H1 (cell line): Measurements from ENCODE around the gene IFNG-AS1. TPM values are rescaled to one million over a fixed set of nuclear protein-coding genes. Genes with fewer than 3 reads are reported as not detected.

Experiments used
- CTCF ChIA-PET: fragments of 300-600 bp; sonication (Branson Sonifier 250); formaldehyde crosslinking; loops from one replicate; lab custom pipeline; 2021; ENCODE audit not compliant: partially characterized antibody; lab: Charles Lee
- POLR2A ChIA-PET: fragments of 300-600 bp; sonication (Branson Sonifier 250); formaldehyde crosslinking; loops from one replicate; lab custom pipeline; 2021; ENCODE audit warnings: inconsistent platforms; ENCODE audit not compliant: partially characterized antibody; lab: Charles Lee
- DNase-seq, 2 experiments: peaks; one replicate each; pipeline versions ENCODE4 v3.0.0 to v3.0.0-alpha.2; 2010 to 2022; ENCODE audit warnings: low spot score in 2 of 2, low read depth in 1 of 2, mixed read lengths in 1 of 2
- FAIRE-seq: peaks from 2 replicates; lab custom pipeline; 2011; peaks lifted over from hg19 to GRCh38; lab: Jason Lieb, UNC
- H2AFZ ChIP-seq: 2 replicates; pipeline ENCODE4 v1.8.1; 2012; ENCODE audit warnings: low read length, inconsistent platforms
- H2AK5ac ChIP-seq: 2 replicates; pipeline ENCODE4 v1.6.1; 2013; ENCODE audit warnings: low read depth, low read length
- H2BK120ac ChIP-seq: replicated peaks from 2 replicates; pipeline ENCODE3; 2013; ENCODE audit warnings: low read depth, low read length, inconsistent platforms
- H2BK12ac ChIP-seq: 2 replicates; pipeline ENCODE4 v1.6.1; 2013; ENCODE audit warnings: low read depth, low read length
- H2BK15ac ChIP-seq: 2 replicates; pipeline ENCODE4 v1.6.1; 2013; ENCODE audit warnings: low read length
- H2BK20ac ChIP-seq: 2 replicates; pipeline ENCODE4 v1.6.1; 2013; ENCODE audit warnings: low read length
- H2BK5ac ChIP-seq: 2 replicates; pipeline ENCODE4 v1.6.1; 2013; ENCODE audit warnings: low read depth, low read length
- H3K14ac ChIP-seq: 2 replicates; pipeline ENCODE4 v1.6.1; 2013; ENCODE audit warnings: inconsistent platforms; ENCODE audit not compliant: insufficient read length
- H3K18ac ChIP-seq: 2 replicates; pipeline ENCODE4 v1.6.1; 2013; ENCODE audit warnings: low read length; ENCODE audit errors: extremely low read depth
- H3K23ac ChIP-seq: 2 replicates; pipeline ENCODE4 v1.6.1; 2013; ENCODE audit warnings: inconsistent platforms; ENCODE audit not compliant: insufficient read length
- H3K23me2 ChIP-seq: 2 replicates; pipeline ENCODE4 v1.6.1; 2013; ENCODE audit warnings: low read depth, low read length
- H3K27ac ChIP-seq: 2 replicates; pipeline ENCODE4 v1.6.1; 2011; ENCODE audit warnings: low read depth, low read length, inconsistent platforms
- H3K27me3 ChIP-seq, 4 experiments: replicated peaks in 1 of 4; 1 replicate in 1 of 4; 2 replicates in 3 of 4; pipeline versions ENCODE4 v1.6.1 to v1.8.1; 2011 to 2013; ENCODE audit warnings: low read length in 3 of 4, mild to moderate bottlenecking in 3 of 4, inconsistent platforms in 2 of 4, mixed read lengths in 2 of 4, moderate library complexity in 1 of 4; ENCODE audit not compliant: control insufficient read depth in 3 of 4, insufficient read depth in 3 of 4; ENCODE audit errors: extremely low read depth in 1 of 4
- H3K36me3 ChIP-seq, 4 experiments: 2 replicates each; pipeline versions ENCODE4 v1.6.1 to v1.8.1; 2011 to 2013; ENCODE audit warnings: mild to moderate bottlenecking in 4 of 4, low read length in 3 of 4, moderate library complexity in 2 of 4, control low read depth in 1 of 4, inconsistent platforms in 1 of 4; ENCODE audit not compliant: insufficient read depth in 4 of 4, control insufficient read depth in 2 of 4
- H3K4ac ChIP-seq: replicated peaks from 2 replicates; pipeline ENCODE3; 2013; ENCODE audit warnings: low read length, low read depth, mixed read lengths, inconsistent platforms; ENCODE audit not compliant: insufficient read length
- H3K4me1 ChIP-seq, 4 experiments: replicated peaks in 1 of 4; 1 replicate in 1 of 4; 2 replicates in 3 of 4; pipeline versions ENCODE4 v1.6.1 to v1.8.1; 2011 to 2013; ENCODE audit warnings: low read length in 3 of 4, inconsistent platforms in 2 of 4, mixed read lengths in 1 of 4; ENCODE audit not compliant: insufficient read depth in 4 of 4, control insufficient read depth in 3 of 4
- H3K4me2 ChIP-seq, 2 experiments: 2 replicates each; pipeline versions ENCODE4 v1.6.1 to v1.8.1; 2011 to 2013; ENCODE audit warnings: low read depth in 2 of 2, low read length in 2 of 2, control low read depth in 1 of 2, inconsistent platforms in 1 of 2, mild to moderate bottlenecking in 1 of 2; ENCODE audit not compliant: insufficient read depth in 1 of 2
- H3K4me3 ChIP-seq, 4 experiments: fragments of 200-600, 300-600 bp in 1 of 4; sonication (generic), shearing (Covaris generic), sonication (Bioruptor Twin) in 1 of 4; 2 replicates each; pipeline versions ENCODE4 v1.5.1 to v1.8.1; 2011 to 2016; ENCODE audit warnings: low read length in 4 of 4, low read depth in 3 of 4, control low read depth in 2 of 4, inconsistent platforms in 2 of 4, mild to moderate bottlenecking in 2 of 4, mixed read lengths in 1 of 4, moderate library complexity in 1 of 4; ENCODE audit not compliant: insufficient read depth in 2 of 4; ENCODE audit errors: extremely low read depth in 1 of 4
- H3K56ac ChIP-seq: replicated peaks from 2 replicates; pipeline ENCODE3; 2013; ENCODE audit warnings: low read depth, mild to moderate bottlenecking, mixed read lengths, low read length, inconsistent platforms; ENCODE audit not compliant: insufficient read length
- H3K79me1 ChIP-seq: 2 replicates; pipeline ENCODE4 v1.6.1; 2013; ENCODE audit warnings: low read depth, low read length, control low read depth
- H3K79me2 ChIP-seq, 2 experiments: 2 replicates each; pipeline versions ENCODE4 v1.6.1 to v1.8.1; 2012 to 2013; ENCODE audit warnings: low read length in 2 of 2, mild to moderate bottlenecking in 2 of 2, inconsistent platforms in 1 of 2; ENCODE audit not compliant: insufficient read depth in 2 of 2, control insufficient read depth in 1 of 2
- H3K9ac ChIP-seq, 4 experiments: replicated peaks in 1 of 4; 1 replicate in 1 of 4; 2 replicates in 3 of 4; pipeline versions ENCODE4 v1.6.1 to v1.8.1; 2011 to 2013; ENCODE audit warnings: low read depth in 3 of 4, low read length in 3 of 4, control low read depth in 2 of 4, mild to moderate bottlenecking in 2 of 4, moderate library complexity in 2 of 4, inconsistent platforms in 1 of 4; ENCODE audit errors: extremely low read depth in 1 of 4
- H3K9me3 ChIP-seq, 2 experiments: 2 replicates each; pipeline versions ENCODE4 v1.6.1 to v1.8.1; 2012 to 2013; ENCODE audit warnings: mild to moderate bottlenecking in 2 of 2, moderate library complexity in 2 of 2, control low read depth in 1 of 2, inconsistent platforms in 1 of 2, low read depth in 1 of 2, low read length in 1 of 2, mixed read lengths in 1 of 2; ENCODE audit not compliant: insufficient read depth in 2 of 2
- H4K20me1 ChIP-seq, 2 experiments: replicated peaks in 1 of 2; 2 replicates each; pipeline versions ENCODE3 to v1.8.1; 2011 to 2013; ENCODE audit warnings: inconsistent platforms in 2 of 2, low read length in 2 of 2, mild to moderate bottlenecking in 1 of 2; ENCODE audit not compliant: insufficient read depth in 2 of 2, control insufficient read depth in 1 of 2
- H4K5ac ChIP-seq: 2 replicates; pipeline ENCODE4 v1.6.1; 2013; ENCODE audit warnings: low read length, low read depth, mixed read lengths, inconsistent platforms; ENCODE audit not compliant: insufficient read length
- H4K8ac ChIP-seq: 2 replicates; pipeline ENCODE4 v1.8.0; 2013; ENCODE audit warnings: mild to moderate bottlenecking, moderate library complexity, low read length, inconsistent platforms; ENCODE audit not compliant: insufficient read depth; ENCODE audit errors: extremely low read depth
- H4K91ac ChIP-seq: replicated peaks from 2 replicates; pipeline ENCODE3; 2013; ENCODE audit warnings: low read length, mixed read lengths, inconsistent platforms; ENCODE audit not compliant: insufficient read length
- CBX5 ChIP-seq: fragments of 300-800, 300-1000 bp; sonication (generic); IDR thresholded peaks from 2 replicates; pipeline ENCODE4 v1.7.1; 2016; ENCODE audit warnings: antibody characterized with exemption, low read length, low read depth
- CHD1 ChIP-seq: IDR thresholded peaks from 2 replicates; pipeline ENCODE4 v1.6.1; 2012; ENCODE audit warnings: low read depth, low read length, improper control_type of control experiment
- CHD2 ChIP-seq: IDR thresholded peaks from 2 replicates; pipeline ENCODE4 v1.6.1; 2012; ENCODE audit warnings: low read length, improper control_type of control experiment
- CREB1 ChIP-seq: IDR thresholded peaks from 2 replicates; pipeline ENCODE4 v1.6.1; 2012; ENCODE audit warnings: inconsistent platforms
- CTBP2 ChIP-seq: IDR thresholded peaks from 2 replicates; pipeline ENCODE4 v1.7.0; 2011; ENCODE audit warnings: borderline replicate concordance, mild to moderate bottlenecking, moderate library complexity, mixed read lengths, low read length; ENCODE audit not compliant: insufficient read depth, insufficient read length
- GABPA ChIP-seq: IDR thresholded peaks from 2 replicates; pipeline ENCODE4 v1.6.1; 2011; ENCODE audit warnings: mild to moderate bottlenecking, low read length, moderate library complexity, borderline replicate concordance; ENCODE audit not compliant: insufficient read depth
- KDM4A ChIP-seq: IDR thresholded peaks from one replicate; pipeline ENCODE4 v1.7.1; 2012; ENCODE audit warnings: low read depth, mild to moderate bottlenecking, moderate library complexity, low read length, inconsistent platforms; ENCODE audit not compliant: severe bottlenecking
- KDM5A ChIP-seq: fragments of 200-600 bp; IDR thresholded peaks from 2 replicates; pipeline ENCODE4 v1.7.1; 2012; ENCODE audit warnings: mild to moderate bottlenecking, low read length, inconsistent platforms, mixed read lengths
- MAFK ChIP-seq: IDR thresholded peaks from 2 replicates; pipeline ENCODE4 v1.6.1; 2012; ENCODE audit warnings: low read depth, mild to moderate bottlenecking, improper control_type of control experiment, low read length
- RNF2 ChIP-seq: fragments of 200-900, 300-1000 bp; sonication (generic); IDR thresholded peaks from 2 replicates; pipeline ENCODE4 v1.7.1; 2016; ENCODE audit warnings: borderline replicate concordance, low read depth, mild to moderate bottlenecking, antibody characterized with exemption, low read length; ENCODE audit not compliant: poor library complexity, severe bottlenecking; ENCODE audit errors: missing control alignments
- SP4 ChIP-seq: IDR thresholded peaks from 2 replicates; pipeline ENCODE4 v1.6.1; 2012; ENCODE audit warnings: low read length, inconsistent platforms
- TCF12 ChIP-seq: IDR thresholded peaks from 2 replicates; pipeline ENCODE4 v1.6.1; 2011; ENCODE audit warnings: low read depth, mild to moderate bottlenecking, low read length
- YY1 ChIP-seq: IDR thresholded peaks from 2 replicates; pipeline ENCODE4 v1.6.1; 2011; ENCODE audit warnings: low read depth, mild to moderate bottlenecking, low read length
- ZNF274 ChIP-seq: IDR thresholded peaks from 2 replicates; pipeline ENCODE4 v1.7.0; 2012; ENCODE audit warnings: low read length, borderline replicate concordance; ENCODE audit errors: extremely low read depth
- WGBS, 2 experiments: shearing (Covaris generic) in 1 of 2; methylation state at CpG; one replicate each; pipeline versions ENCODE4 v1.1.6 to v1.1.7; 2013 to 2015; ENCODE audit warnings: low lambda C conversion rate in 2 of 2, mixed read lengths in 2 of 2, inconsistent platforms in 1 of 2, low coverage in 1 of 2, missing lambda C conversion rate in 1 of 2; ENCODE audit not compliant: insufficient replicate concordance in 2 of 2, insufficient coverage in 1 of 2, insufficient read length in 1 of 2; ENCODE audit errors: extremely low coverage in 1 of 2, missing lambda C conversion rate in 1 of 2; 5-methylcytosine and 5-hydroxymethylcytosine counted together
- polyA plus RNA-seq, 7 experiments: library from polyadenylated mRNA; depleted of rRNA in 3 of 7; stranded (reverse) in 5 of 7; unstranded in 2 of 7; fragments of >200 nt in 5 of 7; fragments of 200-250 nt in 2 of 7; gene quantifications; 1 replicate in 5 of 7; 2 replicates in 1 of 7; 4 replicates in 1 of 7; pipeline versions ENCODE4 v1.2.1 to v1.2.3, GENCODE V29; 2011 to 2013; ENCODE audit warnings: missing spikeins in 2 of 7, mixed read lengths in 2 of 7
- total RNA-seq: library from RNA; stranded (reverse); fragmentation: NEBNext Ultra II Directional; extraction: Animal tissue kit (Norgen Biotek cat#: 25700); gene quantifications from 2 replicates; pipeline ENCODE4 v1.2.1, GENCODE V29; 2021
- TF ChIP-seq, protein P1 (sequence below): IDR thresholded peaks from 2 replicates; pipeline ENCODE4 v1.6.1; 2012; ENCODE audit warnings: inconsistent platforms

Gene IFNG-AS1
- total and polyA plus RNA-seq, 2 of the 8 experiments (the other 6 are each of a cell fraction or from before 2014, with no cell fraction given) = not detected

DNA sequence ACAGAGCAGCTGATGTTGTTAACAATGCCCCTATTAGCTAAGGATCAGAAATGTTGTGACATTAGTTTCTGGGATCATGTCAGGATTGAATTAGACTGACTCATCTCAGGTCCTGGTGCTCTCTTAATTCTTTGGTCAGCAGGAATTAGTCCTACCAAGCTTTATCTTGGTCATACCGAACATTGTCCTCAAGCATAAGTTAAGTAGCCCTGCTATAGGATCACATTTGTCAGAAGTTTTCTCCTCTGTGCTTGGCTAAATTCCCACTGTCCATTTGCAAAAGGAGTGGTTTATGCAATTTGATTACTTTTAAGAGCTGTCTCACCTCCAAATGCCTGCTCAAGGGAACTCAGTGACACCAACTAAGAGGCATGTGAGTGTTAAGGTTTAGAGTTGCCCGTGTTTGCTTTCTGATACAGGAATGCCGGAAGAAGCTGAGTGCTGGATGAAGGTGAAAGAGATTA, 48.4 kb upstream of the IFNG-AS1 start:
- 83% methylated on average over 3 of the region's 3 CpGs; no CpG with 5 or more reads in 1 of the 2 experiments for WGBS, 2 experiments
- Histone ChIP-seq H3K4me3 (no peak overlapping the region), H3K23me2 (no peaks in the 10 kb centered on the region), H2BK20ac (no peak overlapping the region), H2BK120ac (no peak overlapping the region), H2BK5ac (no peak overlapping the region), H2BK12ac (no peak overlapping the region), H3K4me1 (peaks cover 0 to 6% (median 2%) of the 10 kb centered on the region in 4 experiments; a peak in 3 of 7 replicates), H4K8ac (no peak overlapping the region), H2BK15ac (no peak overlapping the region), H3K79me2 (no peaks in the 10 kb centered on the region), H3K9me3 (no peaks in the 10 kb centered on the region), H3K4me2 (no peak overlapping the region), H3K36me3 (no peaks in the 10 kb centered on the region), H4K5ac (no peak overlapping the region), H3K27ac (no peak overlapping the region), H3K27me3 (no peaks in the 10 kb centered on the region), H2AK5ac (no peak overlapping the region), H2AFZ (no peak overlapping the region), H3K14ac (no peak overlapping the region), H3K79me1 (no peaks in the 10 kb centered on the region), H3K23ac (no peak overlapping the region), H3K4ac (no peak overlapping the region), H3K56ac (no peak overlapping the region), H4K20me1 (no peaks in the 10 kb centered on the region), H4K91ac (no peak overlapping the region), H3K9ac (no peak overlapping the region), H3K18ac (no peak overlapping the region)
- no peak for FAIRE-seq
- no peak for DNase-seq
- ChIA-PET CTCF (interaction anchor here (0.9 to 1.9 kb wide), 5 partner anchors 31 to 584 kb away, joined by 3 to 6 read pairs (median 4); partner anchors contain the start of gene DYRK2), POLR2A (no interaction called here)
- TF ChIP-seq ZNF274 = no peak
- no peak for TF ChIP-seq YY1
- TF ChIP-seq TCF12 = no peak
- no peak for TF ChIP-seq KDM4A
- no peak for TF ChIP-seq GABPA
- TF ChIP-seq CREB1 = no peak
- TF ChIP-seq CTBP2 = no peak
- TF ChIP-seq KDM5A = no peak
- TF ChIP-seq CHD2 = no peak
- no peak for TF ChIP-seq MAFK
- no peak for TF ChIP-seq CHD1
- no peak for TF ChIP-seq RNF2
- no peak for TF ChIP-seq CBX5
- TF ChIP-seq, protein P1, sequence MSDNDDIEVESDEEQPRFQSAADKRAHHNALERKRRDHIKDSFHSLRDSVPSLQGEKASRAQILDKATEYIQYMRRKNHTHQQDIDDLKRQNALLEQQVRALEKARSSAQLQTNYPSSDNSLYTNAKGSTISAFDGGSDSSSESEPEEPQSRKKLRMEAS = no peak
- no peak for TF ChIP-seq SP4
